ENCODE data around the gene TNIP1.

The TNIP1 gene

DNA sequence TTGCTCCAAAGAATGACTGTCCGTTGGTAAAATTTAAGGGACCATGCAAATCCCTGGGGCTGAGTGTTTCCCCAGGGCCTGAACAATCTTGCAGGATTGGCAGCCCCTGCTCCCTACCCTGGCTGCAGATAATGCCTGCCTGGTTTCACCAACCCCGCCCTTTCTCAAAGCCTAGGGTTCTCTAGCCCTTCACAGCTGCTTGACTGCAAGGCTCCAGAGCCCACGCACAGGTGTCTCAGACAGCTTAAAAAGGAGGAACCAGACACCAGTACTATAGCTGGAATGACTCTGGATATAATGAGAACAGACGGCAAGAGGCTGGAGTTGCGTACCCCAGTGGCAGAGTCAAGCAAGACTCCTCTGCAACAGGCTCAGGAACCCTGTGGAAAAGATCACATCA lies 25.2 kb upstream of the TNIP1 start:
- DNase-seq (ENCODE audit: low read depth), result no peak

DNA sequence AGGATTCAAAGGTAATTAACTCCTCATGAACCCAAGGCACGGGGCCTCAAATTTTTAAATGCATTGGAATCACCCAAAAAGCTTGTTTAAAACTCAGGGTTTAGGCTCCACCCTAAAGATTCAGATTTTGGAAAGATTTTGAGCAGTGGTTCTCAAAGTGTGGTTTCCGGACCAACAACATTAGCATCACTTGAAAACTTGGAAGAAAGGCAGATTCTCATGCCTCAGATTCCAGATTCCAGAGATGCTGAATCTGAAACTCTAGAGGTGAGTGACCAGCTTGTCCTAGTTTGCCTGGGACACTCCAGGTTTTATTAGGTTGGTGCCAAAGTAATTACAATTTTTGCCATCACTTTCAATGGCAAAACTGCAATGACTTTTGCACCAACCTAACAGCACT lies 24.7 kb upstream of the TNIP1 start:
- DNase-seq (ENCODE audit: low read depth), result no peak

DNA sequence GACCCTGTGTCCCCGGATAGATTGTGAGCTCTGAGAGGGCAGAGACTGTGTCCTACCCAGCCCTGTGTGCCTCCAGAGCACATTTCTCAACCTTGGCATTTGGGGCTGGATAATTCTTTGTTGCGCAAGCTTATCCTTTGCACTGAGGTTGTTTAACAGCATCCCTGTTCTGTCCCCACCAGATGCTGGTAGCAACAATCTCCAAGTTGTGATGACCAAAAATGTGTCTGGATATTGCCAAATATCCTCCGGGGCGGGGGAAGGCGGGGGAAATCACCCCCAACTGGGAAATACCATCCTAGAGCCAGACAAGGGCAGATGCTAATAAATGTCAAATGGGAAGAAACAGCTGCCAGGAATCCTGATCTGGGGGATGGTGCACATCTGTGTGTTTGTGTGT lies 24.0 kb upstream of the TNIP1 start:
- DNase-seq (ENCODE audit: low read depth), result no peak

DNA sequence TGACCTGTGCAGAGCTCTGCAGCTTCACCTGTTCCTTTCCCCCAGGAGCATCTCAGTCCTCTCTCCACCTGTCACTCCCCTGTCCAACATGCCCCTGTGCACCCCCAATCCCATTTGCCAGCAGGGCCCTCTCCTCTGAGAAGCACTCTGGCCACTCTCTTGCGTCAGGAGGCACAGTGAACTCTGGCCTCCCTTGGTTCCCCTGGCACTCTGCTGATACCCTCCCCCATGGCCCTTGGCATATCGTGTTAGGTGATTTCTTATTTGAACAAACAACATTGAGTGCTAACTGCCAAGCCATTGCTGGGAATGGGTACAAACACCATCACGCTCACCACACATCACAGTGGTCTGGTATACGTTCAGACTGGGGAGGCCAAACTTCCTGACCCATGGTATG lies 20.9 kb upstream of the TNIP1 start:
- DNase-seq (ENCODE audit: low read depth), result no peak

DNA sequence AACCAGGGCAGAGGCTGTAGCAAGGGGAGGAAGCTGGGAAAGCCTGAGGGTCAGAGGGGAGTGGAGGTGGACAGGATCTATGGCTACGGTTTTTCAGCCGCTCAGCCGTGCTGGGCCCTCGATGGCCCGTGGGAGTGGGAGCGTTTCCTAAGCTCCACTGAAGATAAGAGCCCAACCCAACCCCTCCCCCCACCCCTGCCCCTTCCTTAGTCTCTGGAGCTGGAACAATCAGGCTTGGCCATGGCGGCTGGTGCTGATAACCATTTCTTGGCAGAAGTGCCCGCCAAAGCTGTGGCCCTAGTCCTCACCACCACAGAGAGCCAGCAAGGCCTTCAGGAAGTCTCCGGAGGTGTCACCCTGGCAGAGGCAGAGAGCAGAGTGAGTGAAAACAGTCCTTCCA lies 20.3 kb upstream of the TNIP1 start:
- no peak for DNase-seq (ENCODE audit: low read depth)

DNA sequence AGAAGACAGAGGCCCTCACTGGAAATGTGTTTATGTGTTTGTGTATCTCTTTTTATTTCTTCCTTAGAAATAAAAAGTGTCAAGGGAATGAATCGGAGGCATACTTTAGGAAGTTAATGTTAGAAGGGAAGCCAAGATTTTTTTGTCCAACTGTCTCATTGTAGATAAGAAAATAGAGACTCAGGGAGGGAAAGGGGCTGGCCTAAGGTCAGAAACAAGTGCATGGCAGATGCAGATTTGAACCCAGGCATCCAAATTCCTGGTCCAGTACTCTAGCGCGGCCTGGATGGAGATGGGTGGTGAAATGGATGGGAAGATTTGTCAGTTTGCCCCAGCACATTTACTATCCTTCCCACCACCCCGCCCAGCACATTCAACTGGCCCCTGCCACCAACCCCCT lies 19.8 kb upstream of the TNIP1 start:
- no peak for DNase-seq (ENCODE audit: low read depth)

DNA sequence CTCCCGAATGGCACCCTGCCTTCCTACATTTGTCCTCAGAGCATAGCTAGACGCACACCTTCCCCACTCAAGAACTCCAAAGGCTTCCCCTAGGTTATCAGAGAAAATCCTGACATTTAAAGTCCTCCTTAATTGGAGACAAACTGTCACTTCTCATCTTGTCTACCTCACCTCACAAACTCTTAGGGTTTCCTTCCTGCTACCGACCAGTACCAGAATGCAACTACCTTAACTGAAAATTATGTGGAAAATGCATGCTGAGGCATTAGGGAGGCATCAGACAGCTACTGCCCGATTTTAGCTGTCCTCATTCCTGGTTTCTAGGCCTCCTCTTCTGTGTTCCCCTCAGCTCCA lies 17.9 kb upstream of the TNIP1 start:
- no peak for DNase-seq (ENCODE audit: low read depth)

DNA sequence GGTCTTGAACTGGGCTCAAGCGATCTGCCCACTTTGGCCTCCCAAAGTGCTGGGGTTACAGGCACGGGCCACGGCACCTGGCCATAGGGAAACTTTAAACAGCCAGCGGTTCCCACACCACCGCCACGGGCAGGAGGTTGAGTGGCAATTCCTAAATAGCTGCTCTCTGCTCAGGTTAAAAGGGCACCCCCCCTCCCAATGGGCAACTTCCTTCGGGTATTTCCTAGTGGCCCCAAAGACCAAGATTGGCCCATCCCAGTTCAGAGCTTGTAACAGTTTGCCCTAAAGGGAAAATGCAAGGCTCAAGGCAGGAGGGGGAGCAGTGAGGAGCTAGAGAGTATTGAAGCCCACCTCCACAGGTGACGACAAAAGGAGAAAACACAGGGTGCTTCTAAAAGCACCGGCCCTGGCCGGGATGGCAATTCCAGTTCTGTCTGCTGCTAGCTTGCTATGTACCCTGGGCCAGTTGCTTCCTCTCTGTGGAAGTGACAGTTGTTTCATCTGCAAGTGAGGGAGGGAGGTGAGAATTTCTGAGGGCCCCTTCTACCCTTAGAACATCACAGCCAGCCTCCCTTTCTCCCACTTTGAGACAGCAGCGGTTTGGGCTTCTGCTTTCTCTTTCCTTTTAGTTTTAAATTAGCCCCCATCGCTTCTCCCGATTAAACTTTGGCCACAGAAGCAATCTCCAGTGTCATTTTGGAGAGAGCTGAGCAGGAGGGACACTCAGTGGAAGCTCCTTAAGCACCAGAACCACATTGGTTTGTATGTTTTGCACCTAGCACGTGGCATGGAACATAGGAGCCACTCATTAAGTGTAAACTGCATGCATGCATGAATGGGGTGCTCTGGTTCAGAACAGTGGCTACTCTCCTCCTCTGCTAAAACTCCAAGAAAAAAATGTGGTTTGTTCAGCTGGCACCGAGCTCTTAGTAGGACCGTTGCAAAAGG lies 17.3 kb upstream of the TNIP1 start:
- DNase-seq (ENCODE audit: low read depth), result no peak

DNA sequence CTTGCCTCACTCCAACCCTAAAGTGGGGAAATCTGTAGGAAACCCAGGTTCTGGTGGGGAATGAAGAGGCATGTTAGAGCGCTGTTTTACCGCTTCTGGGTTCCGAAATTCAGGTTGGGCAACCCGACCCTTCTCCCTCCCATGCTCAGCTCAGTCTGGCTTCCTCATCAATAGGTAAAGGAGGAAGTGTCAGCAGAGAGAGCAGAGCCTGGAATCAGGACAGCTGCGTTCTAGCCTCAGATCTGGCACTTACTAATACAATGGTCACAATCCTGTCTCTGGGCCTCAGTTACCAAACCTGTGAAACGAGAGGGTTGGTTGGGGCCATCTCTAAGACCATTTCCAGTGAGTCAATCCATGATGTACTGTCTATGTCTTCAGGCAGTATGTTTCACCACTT lies 16.2 kb upstream of the TNIP1 start:
- DNase-seq (ENCODE audit: low read depth), result no peak

DNA sequence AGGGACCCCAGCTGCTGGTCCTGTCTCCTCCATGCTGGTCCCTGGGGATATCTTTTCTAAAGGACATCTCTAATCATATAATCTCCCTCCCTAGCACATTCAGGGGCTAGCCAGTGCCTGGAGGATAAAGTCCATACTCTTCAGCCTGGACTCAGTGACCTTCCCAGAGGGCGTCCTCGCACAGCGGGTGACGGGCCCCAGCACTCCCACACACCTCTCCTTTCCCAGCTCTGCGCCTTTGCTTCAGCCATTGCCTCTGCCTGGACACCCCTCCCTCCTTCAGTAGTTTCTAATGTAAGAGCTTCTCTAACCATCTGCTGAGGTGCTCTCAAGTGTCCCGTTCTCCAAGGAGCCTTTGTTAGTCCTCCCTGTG lies 15.2 kb upstream of the TNIP1 start:
- DNase-seq (ENCODE audit: low read depth), result no peak

DNA sequence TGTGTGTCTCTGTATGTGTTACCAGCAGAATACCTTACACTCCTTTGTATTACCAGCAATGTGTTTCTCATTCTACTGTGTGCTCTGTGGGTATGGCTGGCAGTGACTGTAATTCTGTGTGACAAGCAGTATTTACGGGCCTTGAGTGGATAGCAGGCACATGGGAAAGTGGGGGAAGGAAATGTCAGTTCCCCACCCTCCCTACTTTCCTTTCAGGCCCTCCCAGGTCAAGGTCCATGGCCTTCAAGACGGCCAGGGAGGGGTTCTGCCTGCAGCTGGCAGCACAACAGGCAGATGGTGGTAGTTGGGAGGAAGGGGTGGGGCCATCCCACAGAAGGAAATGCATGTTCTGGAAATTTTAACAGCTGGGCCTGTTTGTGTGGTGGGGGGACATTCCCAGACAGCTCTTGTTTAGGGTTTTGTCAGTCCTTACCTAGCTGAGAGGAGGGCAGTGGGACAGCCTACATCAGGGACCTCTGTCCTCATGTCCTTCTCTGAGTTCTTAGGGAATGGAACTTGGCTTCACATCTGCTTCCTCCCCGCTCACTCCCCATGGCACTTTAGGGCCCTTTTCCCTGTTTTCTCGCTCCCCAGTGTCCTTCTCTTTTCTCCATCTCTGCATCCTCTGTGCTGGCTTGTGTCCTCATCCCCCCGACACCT lies 14.6 kb upstream of the TNIP1 start:
- no peak for DNase-seq (ENCODE audit: low read depth)

GRCh38 chr5:151094852-151095245 lies 14.0 kb upstream of the TNIP1 start:
- DNase-seq (ENCODE audit: low read depth), result no peak

GRCh38 chr5:151094030-151094851 lies 13.4 kb upstream of the TNIP1 start:
- no peak for DNase-seq (ENCODE audit: low read depth)

DNA sequence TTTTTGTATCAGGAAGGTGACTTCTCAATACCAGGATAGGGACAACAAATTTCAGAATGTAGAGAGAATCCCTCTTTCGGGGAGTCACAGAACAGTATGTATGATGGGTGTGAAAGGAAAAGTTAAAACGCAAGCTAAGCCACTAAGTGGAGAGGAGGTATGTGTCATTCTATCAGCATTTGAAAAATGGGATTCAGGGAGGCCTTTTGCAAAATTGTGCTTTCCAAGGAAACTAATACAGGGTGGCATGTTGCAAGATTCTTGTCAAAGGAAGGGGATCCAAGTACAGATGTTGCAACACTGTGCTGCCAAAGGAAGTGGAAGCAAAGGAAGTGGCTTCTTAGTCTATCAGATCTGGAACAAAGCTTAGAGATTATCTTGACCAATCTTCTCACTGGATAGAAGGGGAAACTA lies 12.6 kb upstream of the TNIP1 start:
- DNase-seq (ENCODE audit: low read depth), result no peak

DNA sequence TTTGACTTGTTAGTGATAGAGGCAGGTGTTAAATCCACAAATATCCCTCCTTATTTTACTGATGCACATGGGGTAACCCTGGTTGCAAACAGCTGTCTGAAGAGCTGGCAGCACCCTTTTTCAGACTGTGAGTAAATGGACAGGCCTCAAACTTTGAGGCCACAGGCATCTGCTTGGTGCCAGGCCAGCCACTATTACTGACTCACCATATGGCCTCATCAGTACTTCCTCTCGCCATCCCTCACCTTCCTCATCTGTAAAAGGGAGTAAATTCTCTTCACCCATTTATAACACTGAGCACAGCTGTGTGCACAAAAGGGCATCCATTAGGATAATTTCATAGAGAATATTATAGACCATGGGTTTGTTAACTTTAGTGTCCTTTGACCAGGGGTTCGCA lies 11.9 kb upstream of the TNIP1 start:
- no peak for DNase-seq (ENCODE audit: low read depth)

GRCh38 chr5:151089726-151090125 lies 8.9 kb upstream of the TNIP1 start:
- no peak for DNase-seq (ENCODE audit: low read depth)

DNA sequence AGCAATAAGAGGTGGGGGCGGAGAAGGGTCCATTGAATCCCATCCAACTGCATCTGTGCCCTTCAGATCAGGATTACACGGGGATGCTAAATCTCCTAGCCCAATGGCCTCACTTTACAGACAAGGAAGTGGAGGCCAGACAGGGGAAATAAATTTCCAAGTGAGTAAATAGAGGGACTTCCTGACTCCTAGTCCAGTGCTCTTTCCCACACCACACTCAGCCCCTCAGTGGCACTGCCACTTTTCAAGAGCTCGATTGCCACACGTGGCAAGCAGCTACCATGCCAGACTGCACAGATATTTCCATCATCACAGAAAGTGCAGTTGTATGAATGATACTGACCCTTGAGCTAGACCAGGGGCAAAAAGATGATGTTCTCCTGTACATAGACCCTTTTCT lies 8.2 kb upstream of the TNIP1 start:
- DNase-seq (ENCODE audit: low read depth), result no peak

GRCh38 chr5:151087486-151087885 lies 6.7 kb upstream of the TNIP1 start:
- no peak for DNase-seq (ENCODE audit: low read depth)

GRCh38 chr5:151086905-151087360 lies 6.1 kb upstream of the TNIP1 start:
- peak; percentile 35 for DNase-seq (ENCODE audit: low read depth)

DNA sequence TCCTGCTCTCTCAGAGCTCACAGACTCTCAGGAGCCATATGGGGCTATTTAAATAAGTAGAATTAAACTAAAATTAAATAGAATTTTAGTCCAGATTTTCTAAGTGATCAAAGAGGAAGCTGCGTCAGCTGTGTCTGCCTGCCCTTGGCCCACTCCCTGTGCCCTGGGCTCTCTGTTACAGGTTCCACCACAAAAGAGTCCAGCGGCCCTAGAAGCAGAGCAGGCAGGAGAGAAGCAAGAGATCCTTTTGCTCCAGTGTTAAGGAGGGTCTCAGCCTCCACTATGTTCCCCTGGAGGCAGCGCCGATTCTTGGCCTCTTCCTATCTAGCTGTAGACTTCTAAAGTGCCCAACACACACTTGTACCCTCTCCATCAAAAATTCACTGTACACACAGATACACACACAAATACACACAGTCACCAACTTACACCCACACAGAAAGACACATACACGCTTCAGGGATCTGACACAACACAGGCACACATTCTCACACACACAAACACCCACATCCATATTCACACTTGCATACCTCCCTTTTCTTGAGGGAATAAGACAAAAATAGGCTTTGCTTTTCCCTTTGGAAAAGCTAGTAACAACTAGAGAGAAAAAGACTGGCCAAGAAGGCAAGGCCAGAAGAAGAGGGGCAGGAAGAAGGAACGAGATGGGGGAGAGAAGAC lies 5.5 kb upstream of the TNIP1 start:
- no peak for DNase-seq (ENCODE audit: low read depth)

- no peak for DNase-seq (ENCODE audit: low read depth)
These were observed 4.7 kb upstream of the TNIP1 start for GRCh38 chr5:151085517-151086041.

- DNase-seq (ENCODE audit: low read depth), result no peak
These were observed 3.5 kb upstream of the TNIP1 start for GRCh38 chr5:151084363-151084762.
